ENCODE data around the gene MTR.
"Not testable (repeated sequence)": the region's sequence is repeated elsewhere in the genome, so short reads cannot be mapped to it uniquely, and the experiment has no call there.

GRCh38 chr1:236911047-236911446, 116.0 kb downstream of the MTR start:
- TF ChIP-seq ARNTL (CRISPR knock-in tag; IDR thresholded peaks at IDR 0.05; ENCODE audit: borderline replicate concordance, low read depth); CSRNP3 (CRISPR knock-in tag; IDR thresholded peaks at IDR 0.05); ESRRG (CRISPR knock-in tag; IDR thresholded peaks at IDR 0.05); ISL1 (CRISPR knock-in tag; IDR thresholded peaks at IDR 0.05); ZFP30 (CRISPR knock-in tag; IDR thresholded peaks at IDR 0.05); SNAI2 (CRISPR knock-in tag; IDR thresholded peaks at IDR 0.05); PPARA (CRISPR knock-in tag; IDR thresholded peaks at IDR 0.05; ENCODE audit: borderline replicate concordance); PATZ1 (CRISPR knock-in tag; IDR thresholded peaks at IDR 0.05; ENCODE audit: borderline replicate concordance); CREB5 (CRISPR knock-in tag; IDR thresholded peaks at IDR 0.05; ENCODE audit: low read depth); CSDC2 (CRISPR knock-in tag; IDR thresholded peaks at IDR 0.05): not testable (repeated sequence)
- TF ChIP-seq, protein P1, sequence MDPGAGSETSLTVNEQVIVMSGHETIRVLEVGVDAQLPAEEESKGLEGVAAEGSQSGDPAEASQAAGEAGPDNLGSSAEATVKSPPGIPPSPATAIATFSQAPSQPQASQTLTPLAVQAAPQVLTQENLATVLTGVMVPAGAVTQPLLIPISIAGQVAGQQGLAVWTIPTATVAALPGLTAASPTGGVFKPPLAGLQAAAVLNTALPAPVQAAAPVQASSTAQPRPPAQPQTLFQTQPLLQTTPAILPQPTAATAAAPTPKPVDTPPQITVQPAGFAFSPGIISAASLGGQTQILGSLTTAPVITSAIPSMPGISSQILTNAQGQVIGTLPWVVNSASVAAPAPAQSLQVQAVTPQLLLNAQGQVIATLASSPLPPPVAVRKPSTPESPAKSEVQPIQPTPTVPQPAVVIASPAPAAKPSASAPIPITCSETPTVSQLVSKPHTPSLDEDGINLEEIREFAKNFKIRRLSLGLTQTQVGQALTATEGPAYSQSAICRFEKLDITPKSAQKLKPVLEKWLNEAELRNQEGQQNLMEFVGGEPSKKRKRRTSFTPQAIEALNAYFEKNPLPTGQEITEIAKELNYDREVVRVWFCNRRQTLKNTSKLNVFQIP (CRISPR knock-in tag; IDR thresholded peaks at IDR 0.05; ENCODE audit: borderline replicate concordance, low read depth), result not testable (repeated sequence)

All from SK-N-SH treated with all-trans-retinoic acid at 6 μM for 48 hours (cell line).